Vagina (tissue), 2 donors: ENCODE data around the gene EFTUD2. TPM values are rescaled to one million over a fixed set of nuclear protein-coding genes. Genes with fewer than 3 reads are reported as not detected.
A peak's percentile ranks its signal among the peaks of the same experiment; 100 is the strongest.

Experiments used
- DNase-seq, 2 donors: peaks; one replicate each; pipeline ENCODE4 v3.0.0-alpha.2; 2017; ENCODE audit errors: extremely low spot score in 2 of 2
- H3K27ac ChIP-seq: fragments of 200-600 bp; sonication (generic); one replicate; pipeline ENCODE4 v1.5.1; 2019
- H3K27me3 ChIP-seq: fragments of 200-600 bp; sonication (generic); one replicate; pipeline ENCODE4 v1.5.1; 2019
- H3K36me3 ChIP-seq, 2 donors: fragments of 200-600 bp; sonication (generic); one replicate each; pipeline ENCODE4 v1.5.1; 2017 to 2019
- H3K4me1 ChIP-seq: fragments of 200-600 bp; sonication (generic); one replicate; pipeline ENCODE4 v1.5.1; 2019
- H3K4me3 ChIP-seq, 2 donors: fragments of 200-600 bp; sonication (generic); 1 replicate in 1 of 2; 2 replicates in 1 of 2; pipeline ENCODE4 v1.5.1; 2016 to 2019
- H3K9me3 ChIP-seq: fragments of 200-600 bp; sonication (generic); one replicate; pipeline ENCODE4 v1.5.1; 2019
- POLR2A ChIP-seq, 2 donors: fragments of 450-650 bp; IDR thresholded peaks; one replicate each; pipeline ENCODE4 v1.6.1; 2017; ENCODE audit warnings: antibody characterized with exemption in 2 of 2, mild to moderate bottlenecking in 2 of 2, moderate library complexity in 2 of 2
- POLR2AphosphoS5 ChIP-seq, 2 donors: sonication (generic); formaldehyde crosslinking; IDR thresholded peaks; one replicate each; pipeline ENCODE4 v1.9.0; 2017; ENCODE audit warnings: antibody characterized with exemption in 2 of 2, mild to moderate bottlenecking in 2 of 2, low read depth in 1 of 2; ENCODE audit not compliant: insufficient read depth in 1 of 2
- intact Hi-C: fragments of 100-400 bp; cut with DNase I; formaldehyde crosslinking; loops from one replicate; pipeline ENCODE4 v1.15.1; 2023
- total RNA-seq: library from RNA; depleted of rRNA; stranded (reverse); fragments of >200 nt; gene quantifications from one replicate; pipeline ENCODE4 v1.2.3, GENCODE V29; 2016
- TF ChIP-seq, protein P1 (sequence below), 3 experiments: fragments of 450-650 bp in 2 of 3; fragments of 200-600 bp in 1 of 3; sonication (generic) in 1 of 3; IDR thresholded peaks; one replicate each; pipeline ENCODE4 v1.5.1; 2017 to 2019; ENCODE audit warnings: antibody characterized with exemption in 3 of 3, mild to moderate bottlenecking in 2 of 3, moderate library complexity in 2 of 3

The EFTUD2 gene
- total RNA-seq, 1 donor from 2014 or later, result 55.5 TPM

DNA sequence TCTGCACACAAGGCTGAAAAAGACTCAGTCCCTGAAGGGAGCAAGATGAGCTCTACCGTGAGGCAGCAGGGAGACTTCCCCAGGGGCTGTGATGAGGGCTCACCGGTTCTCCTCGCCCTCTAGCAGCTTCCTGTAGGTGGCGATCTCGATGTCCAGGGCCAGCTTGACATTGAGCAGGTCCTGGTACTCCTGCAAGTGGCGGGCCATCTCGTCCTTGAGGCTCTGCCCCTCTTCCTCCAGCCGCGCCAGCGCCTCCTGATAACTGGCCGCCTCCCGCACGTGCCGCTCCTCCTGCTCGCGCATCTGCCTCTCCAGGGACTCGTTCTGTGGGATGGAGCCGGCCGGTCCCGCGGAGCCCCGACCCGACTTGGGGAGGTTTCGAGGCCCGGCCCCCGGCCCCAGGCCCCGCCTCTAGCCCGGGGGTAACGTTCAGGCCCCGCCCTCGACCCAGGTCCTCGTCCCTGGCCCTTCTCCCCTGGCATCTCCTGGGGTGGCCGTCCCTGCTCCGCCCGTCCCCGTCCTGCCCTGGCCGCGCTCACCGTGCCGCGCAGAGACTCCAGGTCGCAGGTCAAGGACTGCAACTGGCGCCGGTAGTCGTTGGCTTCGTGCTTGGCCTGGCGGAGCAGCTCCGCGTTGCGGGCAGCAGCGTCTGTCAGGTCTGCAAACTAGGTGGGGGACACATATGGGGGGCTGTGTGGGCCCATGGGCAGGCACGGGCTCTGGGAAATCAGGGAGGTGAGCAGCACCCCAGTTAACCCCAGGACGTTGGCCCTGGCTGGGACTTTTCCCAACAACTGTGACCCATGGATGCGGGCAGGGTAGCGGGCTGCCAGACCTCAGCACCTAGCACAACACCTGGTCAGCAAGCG is 12.1 kb upstream of the EFTUD2 start:
- H3K36me3 ChIP-seq, result no peaks in the 10 kb centered on the region
- no peaks in the 10 kb centered on the region for H3K27me3 ChIP-seq
- H3K4me3 ChIP-seq, result peak overlapping the region; percentile 23 to 33
- intact Hi-C loops, result loop anchor here (10.0 kb wide), 1 partner anchor 193 kb away; no protein-coding TSS in a partner anchor
- TF ChIP-seq POLR2AphosphoS5 (IDR thresholded peaks at IDR 0.05; ENCODE audit: insufficient read depth in 1 of 2, low read depth in 1 of 2) (no peak), POLR2A (IDR thresholded peaks at IDR 0.05) (no peak)
- TF ChIP-seq, protein P1, sequence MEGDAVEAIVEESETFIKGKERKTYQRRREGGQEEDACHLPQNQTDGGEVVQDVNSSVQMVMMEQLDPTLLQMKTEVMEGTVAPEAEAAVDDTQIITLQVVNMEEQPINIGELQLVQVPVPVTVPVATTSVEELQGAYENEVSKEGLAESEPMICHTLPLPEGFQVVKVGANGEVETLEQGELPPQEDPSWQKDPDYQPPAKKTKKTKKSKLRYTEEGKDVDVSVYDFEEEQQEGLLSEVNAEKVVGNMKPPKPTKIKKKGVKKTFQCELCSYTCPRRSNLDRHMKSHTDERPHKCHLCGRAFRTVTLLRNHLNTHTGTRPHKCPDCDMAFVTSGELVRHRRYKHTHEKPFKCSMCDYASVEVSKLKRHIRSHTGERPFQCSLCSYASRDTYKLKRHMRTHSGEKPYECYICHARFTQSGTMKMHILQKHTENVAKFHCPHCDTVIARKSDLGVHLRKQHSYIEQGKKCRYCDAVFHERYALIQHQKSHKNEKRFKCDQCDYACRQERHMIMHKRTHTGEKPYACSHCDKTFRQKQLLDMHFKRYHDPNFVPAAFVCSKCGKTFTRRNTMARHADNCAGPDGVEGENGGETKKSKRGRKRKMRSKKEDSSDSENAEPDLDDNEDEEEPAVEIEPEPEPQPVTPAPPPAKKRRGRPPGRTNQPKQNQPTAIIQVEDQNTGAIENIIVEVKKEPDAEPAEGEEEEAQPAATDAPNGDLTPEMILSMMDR (IDR thresholded peaks at IDR 0.05), result no peak
- DNase-seq, result no peak
- H3K9me3 ChIP-seq, result no peaks in the 10 kb centered on the region
- no peak overlapping the region for H3K27ac ChIP-seq
- H3K4me1 ChIP-seq, result peaks cover 11% of the 10 kb centered on the region

DNA sequence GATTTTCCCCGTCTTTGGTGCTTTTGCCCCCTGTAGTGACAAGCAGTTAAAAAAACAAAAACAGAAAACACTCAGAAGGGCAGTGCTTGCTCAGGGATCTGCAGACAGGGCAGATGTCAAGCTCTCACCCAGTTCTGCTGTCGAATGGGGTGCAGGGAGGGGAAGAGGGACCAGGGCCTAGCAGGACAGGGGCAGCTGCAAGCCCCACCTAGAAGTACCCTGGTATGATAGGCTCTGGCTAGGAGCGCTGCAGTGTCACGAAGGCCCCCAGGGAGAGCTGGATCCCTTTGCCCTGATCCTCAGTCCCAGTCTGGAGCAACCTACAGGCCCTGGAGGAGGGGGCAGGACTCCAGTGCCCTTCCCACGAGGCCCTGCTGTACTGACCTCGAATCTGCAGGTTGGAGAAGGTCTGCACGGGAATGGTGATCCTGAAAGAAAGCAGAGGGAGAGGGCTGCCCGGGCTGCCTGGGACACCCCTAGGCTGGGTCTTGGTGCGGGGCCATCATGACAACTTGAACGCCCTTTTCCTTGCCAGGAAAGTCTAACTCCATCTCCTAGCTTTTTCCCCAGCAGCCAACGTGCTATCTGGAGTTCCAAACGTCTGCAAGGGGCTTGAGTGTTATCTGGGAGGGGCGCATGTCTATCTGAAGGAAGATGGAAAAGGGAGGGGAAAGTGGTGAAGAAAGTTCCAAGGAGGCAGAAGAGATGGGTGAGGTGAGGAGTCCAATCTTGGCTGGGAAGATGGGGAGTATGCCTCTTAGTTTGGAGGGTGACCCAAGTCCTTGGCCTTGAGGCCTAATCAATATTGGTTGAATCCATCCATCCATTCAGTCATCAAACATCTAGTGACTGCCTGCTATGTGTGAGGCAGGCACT is 11.2 kb upstream of the EFTUD2 start:
- Histone ChIP-seq H3K9me3 (no peaks in the 10 kb centered on the region), H3K27ac (no peak overlapping the region), H3K4me1 (peaks cover 11% of the 10 kb centered on the region), H3K36me3 (no peaks in the 10 kb centered on the region), H3K27me3 (no peaks in the 10 kb centered on the region), H3K4me3 (peak overlapping the region in 1 of 2 donors; percentile 33)
- intact Hi-C loops, result loop anchor here (10.0 kb wide), 1 partner anchor 194 kb away; no protein-coding TSS in a partner anchor
- no peak for TF ChIP-seq POLR2AphosphoS5 (IDR thresholded peaks at IDR 0.05; ENCODE audit: insufficient read depth in 1 of 2, low read depth in 1 of 2)
- no peak for TF ChIP-seq POLR2A (IDR thresholded peaks at IDR 0.05)
- TF ChIP-seq, protein P1 (IDR thresholded peaks at IDR 0.05), result no peak
- DNase-seq, result no peak

DNA sequence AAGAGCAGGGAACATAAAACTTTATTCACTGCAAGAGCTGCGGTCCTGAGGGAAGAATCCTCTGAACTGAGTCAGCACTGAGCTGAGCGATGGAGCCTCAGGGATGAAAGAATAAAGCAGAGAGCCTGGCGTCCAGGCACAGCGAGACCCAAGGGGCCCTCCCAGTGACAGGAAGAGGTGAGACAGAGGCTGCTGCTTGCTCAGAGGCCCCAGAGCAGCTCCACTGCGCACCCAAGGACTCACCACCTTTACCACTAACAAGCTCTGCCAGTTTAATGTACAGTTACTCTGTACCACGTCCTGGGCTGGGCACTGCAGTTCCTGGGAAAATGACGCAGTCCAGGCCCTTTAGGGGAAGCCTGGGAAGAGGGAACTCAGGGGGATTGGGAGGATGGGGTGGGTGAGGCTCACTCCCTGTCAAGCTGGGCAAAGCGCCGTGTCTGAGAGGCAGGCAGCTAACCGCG is 10.5 kb upstream of the EFTUD2 start:
- no peak overlapping the region for H3K4me3 ChIP-seq
- TF ChIP-seq POLR2AphosphoS5 (IDR thresholded peaks at IDR 0.05; ENCODE audit: insufficient read depth in 1 of 2, low read depth in 1 of 2) (no peak), POLR2A (IDR thresholded peaks at IDR 0.05) (no peak)
- TF ChIP-seq, protein P1 (IDR thresholded peaks at IDR 0.05), result no peak
- H3K27me3 ChIP-seq, result no peaks in the 10 kb centered on the region
- H3K4me1 ChIP-seq, result peaks cover 11% of the 10 kb centered on the region
- intact Hi-C loops, result loop anchor here (5.0 to 10.0 kb wide), 2 partner anchors 195 to 1153 kb away; no protein-coding TSS in a partner anchor
- H3K27ac ChIP-seq, result no peak overlapping the region
- H3K36me3 ChIP-seq, result no peaks in the 10 kb centered on the region
- DNase-seq, result no peak
- no peaks in the 10 kb centered on the region for H3K9me3 ChIP-seq

DNA sequence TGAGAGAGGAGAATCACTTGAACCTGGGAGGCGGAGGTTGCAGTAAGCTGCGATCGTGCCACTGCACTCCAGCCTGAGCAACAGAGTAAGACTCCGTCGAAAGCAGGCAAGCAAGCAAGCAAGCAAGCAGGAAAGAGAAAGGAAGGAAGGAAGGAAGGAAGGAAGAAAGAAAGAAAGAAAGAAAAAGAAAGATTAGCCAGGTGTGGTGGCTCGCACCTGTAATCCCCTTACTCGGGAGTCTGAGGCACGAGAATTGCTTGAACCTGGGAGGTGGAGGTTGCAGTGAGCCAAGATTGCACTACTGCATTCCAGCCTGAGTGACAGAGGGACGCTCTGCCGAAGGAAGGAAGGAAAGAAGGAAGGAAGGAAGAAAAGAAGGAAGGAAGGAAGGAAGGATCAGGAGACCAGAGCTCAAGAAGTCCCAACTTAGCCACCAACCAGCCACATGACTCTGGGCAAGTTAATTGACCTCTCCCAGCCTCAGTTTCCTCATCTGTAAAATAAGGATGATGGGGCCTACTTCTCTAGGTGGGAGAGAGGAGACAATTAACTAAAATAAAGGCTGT is 9.6 kb upstream of the EFTUD2 start:
- H3K9me3 ChIP-seq, result no peaks in the 10 kb centered on the region

More for the DNA sequence above, 9.6 kb upstream of the EFTUD2 start:
- intact Hi-C loops, result loop anchor here (5.0 kb wide), 1 partner anchor 1153 kb away; no protein-coding TSS in a partner anchor
- DNase-seq, result no peak
- Histone ChIP-seq H3K27ac (no peak overlapping the region), H3K27me3 (no peaks in the 10 kb centered on the region), H3K4me3 (no peak overlapping the region), H3K4me1 (peaks cover 11% of the 10 kb centered on the region), H3K36me3 (no peaks in the 10 kb centered on the region)
- TF ChIP-seq POLR2AphosphoS5 (IDR thresholded peaks at IDR 0.05; ENCODE audit: insufficient read depth in 1 of 2, low read depth in 1 of 2) (no peak), POLR2A (IDR thresholded peaks at IDR 0.05) (no peak)
- TF ChIP-seq, protein P1 (IDR thresholded peaks at IDR 0.05), result no peak
